NCI-H774 (cell line): ENCODE data around the gene CLRN3.

ENCODE experiments used
- DNase-seq: peaks from one replicate; lab custom pipeline; 2025; lab: John Stamatoyannopoulos, UW

The CLRN3 gene, protein sequence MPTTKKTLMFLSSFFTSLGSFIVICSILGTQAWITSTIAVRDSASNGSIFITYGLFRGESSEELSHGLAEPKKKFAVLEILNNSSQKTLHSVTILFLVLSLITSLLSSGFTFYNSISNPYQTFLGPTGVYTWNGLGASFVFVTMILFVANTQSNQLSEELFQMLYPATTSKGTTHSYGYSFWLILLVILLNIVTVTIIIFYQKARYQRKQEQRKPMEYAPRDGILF

DNA sequence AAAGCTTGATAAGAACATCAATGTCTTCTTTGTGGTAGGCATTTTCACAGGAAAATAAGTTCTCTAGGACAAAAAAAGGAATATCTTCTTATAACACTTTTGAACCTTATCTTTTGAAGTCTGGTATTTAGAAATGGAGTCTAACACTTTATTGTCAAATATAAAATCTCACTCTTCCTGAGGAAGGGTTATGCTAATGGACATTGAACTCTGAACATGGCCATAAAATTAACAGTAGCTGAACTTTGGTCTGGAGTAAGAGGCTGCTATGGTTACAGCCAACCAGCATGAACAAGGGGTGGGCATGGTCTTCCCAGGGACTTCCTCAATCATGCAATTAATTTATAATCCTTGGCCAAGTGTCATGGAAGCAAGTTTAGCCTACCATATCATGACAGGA lies at the start of gene CLRN3:
TSS of gene CLRN3 (minus strand) at position 199 of the 400 bp plus-strand sequence. CDS start at position 42, 157 bp downstream.
- no peak for DNase-seq

DNA sequence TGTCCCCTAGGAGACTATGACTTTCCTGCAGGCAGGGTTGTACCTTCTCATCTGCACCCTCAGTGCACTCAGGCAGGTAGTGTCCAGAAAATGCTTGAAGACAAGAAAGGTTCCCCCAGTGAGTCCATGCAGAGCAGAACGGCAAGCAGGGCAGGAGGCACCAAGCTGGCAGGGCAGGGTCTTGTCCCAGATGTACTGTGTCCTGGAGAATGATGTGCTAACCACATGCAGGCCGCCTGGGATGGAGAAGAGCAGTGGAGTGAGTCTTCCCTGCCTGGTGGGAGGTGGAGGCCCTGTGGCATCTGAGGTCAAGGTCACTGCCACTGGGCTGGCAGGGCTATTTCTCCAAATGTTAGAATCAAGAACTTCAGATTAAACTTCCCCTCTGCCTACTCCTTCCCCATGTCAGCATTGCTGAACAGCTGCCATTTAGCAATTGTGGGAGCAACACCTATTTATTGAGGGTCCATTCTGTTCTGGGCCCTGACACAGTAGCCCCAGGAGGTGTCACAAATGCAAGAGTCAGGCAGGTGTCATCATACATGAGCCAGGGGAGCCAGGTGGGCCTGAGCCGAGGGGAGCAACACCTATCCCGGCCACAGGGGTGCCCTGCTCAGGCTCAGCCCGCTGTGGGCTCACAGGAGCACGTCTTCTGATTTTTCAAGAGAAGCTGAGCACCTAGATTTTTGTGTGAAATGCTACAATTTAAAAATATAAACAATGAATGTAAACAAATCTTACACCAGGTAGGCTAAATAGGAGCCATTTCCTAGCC lies 48.3 kb upstream of the CLRN3 start:
- no peak for DNase-seq

DNA sequence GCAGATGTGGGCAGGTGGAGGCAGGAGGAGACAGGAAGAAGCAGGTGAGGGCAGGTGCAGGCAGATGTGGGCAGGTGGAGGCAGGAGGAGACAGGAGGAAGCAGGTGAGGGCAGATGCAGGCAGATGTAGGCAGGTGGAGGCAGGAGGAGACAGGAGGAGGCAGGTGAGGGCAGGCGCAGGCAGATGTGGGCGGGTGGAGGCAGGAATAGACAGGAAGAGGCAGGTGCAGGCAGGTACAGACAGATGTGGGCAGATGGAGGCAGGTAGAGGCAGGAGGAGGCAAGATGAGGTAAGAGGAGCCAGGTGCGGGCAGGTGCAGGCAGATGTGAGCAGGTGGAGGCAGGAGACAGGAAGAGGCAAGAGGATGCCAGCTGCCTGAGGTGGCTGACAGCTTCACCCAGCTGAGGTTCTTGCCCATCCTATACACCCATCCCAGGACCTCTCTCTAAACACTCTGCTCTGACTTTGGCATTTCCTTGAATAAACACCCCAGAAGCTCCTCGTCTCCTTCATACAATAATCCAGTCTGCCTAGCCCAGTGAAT lies 47.1 kb upstream of the CLRN3 start:
- no peak for DNase-seq

DNA sequence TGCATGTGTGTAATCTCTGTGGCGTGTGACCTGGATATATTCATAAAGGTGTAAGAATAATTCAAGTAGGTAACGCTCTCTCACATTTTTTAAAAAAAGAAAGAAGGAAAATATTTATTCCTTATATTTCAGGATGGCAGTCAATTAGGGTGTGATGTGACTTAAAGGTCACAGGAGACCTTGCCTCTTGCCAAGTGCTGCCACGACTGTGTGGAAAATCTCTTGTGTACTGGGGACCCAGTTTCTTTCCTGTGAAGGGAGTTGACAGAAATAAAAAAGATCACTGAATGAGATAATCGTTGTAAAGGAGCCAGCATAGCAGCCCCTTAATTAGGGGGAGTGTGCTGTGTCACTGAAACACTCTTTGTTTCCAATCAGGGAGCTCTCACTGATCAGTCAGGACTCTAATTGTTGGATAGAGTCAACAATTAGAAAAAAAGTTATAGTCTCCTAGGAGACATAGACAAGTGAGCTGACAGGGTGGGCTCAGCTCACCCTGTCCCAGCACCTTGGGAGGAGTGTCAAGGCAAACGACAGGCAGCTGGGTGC lies 45.2 kb upstream of the CLRN3 start:
- no peak for DNase-seq

DNA sequence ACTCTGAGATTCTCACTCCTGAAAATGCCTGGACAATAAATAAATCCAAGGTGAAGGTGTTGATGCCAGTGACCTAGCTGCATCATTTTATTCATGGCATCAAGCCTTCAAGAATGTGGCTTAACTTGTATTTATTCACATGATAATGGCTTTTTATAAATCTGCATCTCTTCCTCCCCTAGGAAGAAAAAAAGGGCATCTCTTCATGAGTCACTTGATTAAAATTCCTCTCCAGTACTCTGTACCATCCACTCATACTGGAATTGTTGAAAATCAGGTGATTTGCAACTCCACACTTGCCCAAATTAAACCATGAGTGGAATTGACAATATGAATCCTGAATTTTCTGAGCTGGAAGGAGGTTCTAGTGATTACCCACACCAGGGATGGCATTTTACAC lies 44.3 kb upstream of the CLRN3 start:
- no peak for DNase-seq

DNA sequence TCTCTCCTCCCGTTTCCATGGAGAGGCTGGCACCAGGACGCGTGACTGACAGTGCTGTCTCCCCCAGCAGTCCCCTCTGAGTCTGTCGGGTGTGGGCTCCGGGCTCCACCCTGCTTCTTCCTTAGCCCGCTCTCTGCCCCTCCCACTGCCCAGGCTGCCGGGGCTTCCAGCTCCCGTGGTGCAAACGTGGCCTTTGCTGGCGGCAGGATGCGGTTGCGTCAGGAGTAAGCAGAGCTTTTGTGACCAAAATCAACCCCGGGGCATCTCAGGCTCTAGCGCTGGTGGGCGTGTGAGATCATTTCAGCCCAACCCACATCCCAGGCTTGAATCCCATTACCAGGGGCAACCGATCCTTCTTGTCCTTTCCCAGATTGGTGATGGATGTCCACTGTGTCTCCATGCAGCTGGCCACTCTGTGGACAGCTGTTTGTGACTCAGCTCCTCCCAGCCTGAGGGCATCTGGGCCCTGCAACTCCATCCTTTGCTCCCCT lies 42.4 kb upstream of the CLRN3 start:
- no peak for DNase-seq

DNA sequence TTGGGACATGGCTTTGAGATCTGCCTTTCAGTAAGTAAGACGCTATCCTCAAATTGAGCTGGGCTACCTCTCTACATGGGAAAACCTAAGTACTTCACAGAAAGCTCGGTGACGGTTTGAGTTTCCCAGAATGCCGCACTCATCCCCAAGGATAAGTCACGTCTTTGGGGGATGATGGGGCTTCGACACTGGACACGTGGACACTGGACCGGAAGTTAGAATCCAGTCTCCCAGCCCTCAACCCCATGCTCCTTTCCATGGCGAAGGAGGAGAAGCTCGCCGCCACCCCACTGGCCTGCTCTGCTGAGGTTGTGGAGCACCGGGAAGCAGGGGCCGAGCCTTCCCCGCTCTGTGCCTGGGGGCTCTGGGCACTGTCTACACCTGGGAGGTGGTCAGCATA lies 41.6 kb upstream of the CLRN3 start:
- no peak for DNase-seq

DNA sequence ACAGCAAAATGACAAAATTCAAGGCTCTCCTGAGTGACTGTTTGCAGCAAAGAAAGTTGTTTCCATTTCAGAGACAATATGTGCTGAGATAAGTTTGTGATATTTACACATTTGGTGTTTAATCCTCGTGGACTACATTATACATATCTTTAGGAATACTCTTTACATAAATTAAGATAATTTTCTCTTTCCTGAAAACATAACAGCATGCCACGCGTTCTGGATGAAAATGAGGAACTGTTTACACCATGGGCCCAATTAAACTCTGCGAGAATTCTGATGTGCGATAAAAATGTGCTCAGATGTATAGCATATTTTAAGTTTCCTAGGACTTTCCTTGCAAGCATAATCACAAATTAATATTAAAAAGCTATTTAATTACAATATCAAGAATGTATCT lies 40.5 kb upstream of the CLRN3 start:
- DNase-seq: no peak

DNA sequence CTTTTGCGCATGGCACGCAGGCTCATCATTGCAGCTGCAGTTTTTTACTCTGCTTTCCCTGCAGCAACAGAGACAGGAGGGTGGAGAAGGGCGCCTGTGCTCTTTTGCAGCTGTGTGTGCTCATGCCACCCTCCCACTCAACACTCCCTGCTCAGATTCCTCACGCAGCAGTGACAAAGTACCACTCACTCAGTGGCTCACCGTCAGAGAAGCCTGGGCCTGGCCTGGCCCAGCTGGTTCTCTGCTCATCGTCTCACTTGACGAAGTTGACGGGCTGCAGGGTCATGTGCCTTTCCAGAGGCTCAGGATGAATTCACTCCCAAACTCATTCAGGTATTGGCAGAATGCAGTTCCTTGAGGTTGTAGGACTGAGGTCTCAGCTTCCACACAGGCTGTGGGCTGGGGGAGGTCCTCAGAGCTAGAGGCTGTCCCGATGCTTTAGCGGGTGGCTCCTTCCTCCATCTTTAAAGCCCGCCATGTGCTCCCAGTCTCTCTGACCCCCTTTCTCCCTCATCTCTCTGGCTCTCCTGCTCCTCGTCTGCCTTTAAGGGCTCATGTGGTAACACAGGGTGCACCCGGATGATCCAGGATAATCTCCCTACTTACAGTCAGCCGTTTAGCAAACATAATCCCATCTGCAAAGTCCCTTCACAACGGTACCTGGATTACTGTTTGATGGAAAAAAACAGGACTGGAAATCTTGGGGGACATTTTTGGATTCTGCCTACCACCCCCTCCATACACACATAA lies 40.0 kb upstream of the CLRN3 start:
- DNase-seq: no peak

DNA sequence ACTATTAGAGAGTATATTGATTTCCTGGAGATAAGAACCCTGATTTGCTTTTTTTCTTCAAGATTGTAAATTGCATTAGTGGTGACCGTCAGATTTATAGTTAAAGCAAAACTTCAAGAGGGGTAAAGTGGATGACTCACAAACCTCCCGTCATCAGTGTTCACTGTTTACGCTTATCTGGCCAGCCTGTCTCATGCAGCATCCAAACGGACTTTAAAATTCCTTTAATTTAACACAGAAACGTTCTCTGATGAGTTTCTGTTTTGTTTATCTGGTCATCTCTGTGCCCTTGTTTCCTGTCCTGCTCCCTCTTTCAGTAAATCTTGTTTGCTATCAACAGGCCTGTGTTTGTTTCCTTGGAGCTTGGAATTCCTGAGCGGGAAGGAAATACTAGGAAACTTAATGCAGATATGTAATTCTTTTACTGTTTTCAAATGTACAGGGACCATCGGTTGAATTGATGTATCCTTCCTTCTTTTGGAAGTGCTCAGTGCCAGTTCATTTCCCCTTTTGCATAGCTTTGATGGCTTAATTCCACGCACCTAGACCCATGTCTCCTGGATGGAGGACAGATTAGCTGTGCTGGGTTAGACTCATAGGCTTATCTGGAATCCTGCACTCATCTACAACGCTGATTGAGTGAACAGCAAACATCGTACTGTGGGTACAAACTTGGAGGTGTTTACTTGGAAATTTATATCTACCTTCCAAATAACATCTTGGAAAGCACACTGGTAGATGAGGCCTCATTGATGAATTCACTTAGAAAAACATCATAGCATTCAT lies 35.5 kb upstream of the CLRN3 start:
- no peak for DNase-seq

DNA sequence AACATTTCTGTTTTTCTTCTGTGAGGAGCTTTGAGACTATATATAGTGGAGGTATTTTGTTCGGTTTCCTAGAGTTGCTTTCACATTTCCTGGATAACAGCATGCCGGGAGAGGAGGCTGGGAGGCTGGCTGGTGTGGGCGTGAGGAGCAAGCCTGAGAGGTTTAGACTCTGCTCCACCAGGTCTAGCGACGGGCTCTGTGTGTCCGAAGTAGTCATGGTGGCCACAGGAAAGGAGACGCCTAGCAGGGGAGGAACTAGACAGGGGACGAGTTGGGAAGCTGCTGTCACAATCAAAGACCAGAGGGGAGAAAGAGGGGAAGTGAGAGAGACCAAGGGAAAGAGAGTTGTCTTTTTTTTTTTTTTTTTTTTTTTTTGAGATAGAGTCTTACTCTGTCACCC lies 33.7 kb upstream of the CLRN3 start:
- DNase-seq: no peak

DNA sequence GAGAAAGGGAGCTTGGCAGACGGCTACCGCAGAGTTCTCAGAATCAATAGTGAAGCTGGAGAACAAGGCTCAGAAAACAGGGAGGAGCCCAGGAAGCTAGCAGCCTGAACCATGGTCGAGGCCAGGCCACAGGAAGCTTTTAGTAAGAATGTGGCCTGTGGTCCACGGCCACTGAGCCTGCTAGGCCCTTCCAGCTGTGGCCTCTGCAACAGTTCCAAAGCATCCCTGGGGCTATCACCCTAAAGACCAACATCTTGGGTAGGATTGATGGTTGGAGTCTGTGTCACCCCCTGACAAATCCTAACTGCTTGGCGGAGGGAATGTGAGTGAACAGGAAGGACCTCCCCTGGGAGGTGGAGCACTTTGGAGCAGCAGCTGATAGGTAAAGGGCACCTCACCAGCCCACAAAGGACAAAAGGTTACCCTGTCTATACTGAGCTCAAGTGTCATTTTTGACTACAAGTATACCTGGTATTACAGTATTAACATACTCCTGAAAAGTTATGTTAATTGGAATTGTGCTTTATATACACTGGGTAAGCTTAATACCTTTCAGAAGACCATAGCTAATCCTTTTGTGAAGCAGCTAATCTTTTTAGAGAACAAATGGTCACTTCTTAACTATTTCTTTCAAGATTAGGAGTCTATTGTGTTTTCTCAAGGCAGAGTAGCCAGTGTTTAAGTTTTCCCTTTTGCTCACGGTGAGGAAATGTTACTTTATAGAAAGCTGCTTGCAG lies 32.9 kb upstream of the CLRN3 start:
- no peak for DNase-seq

DNA sequence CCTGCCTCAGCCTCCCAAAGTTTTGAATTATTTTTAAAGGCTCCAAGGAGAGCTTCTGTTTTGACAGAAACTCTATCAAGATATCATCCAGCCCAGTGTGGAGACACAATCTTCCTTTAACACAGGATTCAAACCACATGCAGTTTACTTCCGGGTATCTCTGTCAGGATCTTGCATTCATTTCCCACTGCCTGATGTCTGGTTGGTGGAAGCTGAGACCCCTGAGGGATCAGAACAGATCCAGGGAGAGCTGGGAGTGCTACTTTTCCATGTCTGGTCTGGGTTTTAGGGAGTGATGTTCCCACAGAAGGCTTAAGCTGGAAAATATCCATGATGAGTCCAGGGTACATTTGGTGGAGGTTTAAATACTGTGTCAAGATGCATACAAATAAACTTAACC lies 30.9 kb upstream of the CLRN3 start:
- DNase-seq: no peak

DNA sequence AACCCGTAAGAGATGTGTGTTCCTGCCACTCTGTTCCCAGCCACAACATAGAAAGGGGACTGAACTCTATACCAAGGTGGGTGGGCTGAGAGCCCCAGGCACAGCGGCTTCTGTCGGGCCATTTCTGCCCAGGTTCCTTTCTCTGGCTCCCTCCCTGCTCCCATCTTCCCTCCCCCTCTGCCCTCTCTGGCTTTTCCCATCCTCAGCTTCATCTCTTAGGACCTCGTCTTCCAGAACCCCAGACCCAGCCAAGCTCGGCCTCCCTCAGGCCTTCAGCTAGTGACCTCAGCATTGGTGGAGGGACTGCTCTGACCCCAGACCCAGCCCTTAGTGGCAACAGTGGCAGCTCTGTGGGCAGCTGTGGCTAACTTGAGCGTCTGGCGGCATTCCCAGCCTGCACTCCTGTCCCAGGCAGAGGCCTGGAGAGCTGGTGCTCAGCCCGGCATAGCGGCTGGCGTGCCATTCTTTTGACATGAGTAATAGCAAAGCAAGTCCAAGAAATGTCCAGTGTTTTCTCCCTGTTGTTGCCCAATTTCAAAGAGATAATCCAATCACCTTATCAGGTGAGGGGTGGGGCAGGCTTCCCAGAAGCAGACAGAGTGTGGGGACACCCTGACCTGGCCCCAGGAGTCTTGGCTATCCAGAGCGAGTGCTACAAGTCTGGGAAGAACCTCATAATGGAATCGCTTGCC lies 30.1 kb upstream of the CLRN3 start:
- DNase-seq: no peak

DNA sequence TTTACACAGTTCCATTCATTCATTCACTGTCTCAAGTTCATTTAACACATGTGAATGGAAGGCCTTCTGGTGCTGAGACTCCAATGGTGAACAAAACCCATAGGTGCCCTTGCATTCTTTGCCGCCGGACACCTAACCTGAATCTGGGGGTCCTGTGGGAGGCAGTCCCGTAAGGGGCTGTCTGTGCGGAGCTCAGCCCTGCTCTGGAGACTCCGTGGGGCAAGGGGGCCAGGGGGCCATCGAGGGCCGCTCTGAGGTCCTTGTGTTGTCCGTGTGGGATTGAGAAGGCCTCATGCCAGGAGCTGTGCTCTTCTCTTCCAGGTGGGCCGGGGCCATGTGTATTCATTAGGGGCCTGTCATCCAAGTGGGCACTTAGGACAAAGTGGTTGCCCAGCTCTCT lies 29.5 kb upstream of the CLRN3 start:
- no peak for DNase-seq

DNA sequence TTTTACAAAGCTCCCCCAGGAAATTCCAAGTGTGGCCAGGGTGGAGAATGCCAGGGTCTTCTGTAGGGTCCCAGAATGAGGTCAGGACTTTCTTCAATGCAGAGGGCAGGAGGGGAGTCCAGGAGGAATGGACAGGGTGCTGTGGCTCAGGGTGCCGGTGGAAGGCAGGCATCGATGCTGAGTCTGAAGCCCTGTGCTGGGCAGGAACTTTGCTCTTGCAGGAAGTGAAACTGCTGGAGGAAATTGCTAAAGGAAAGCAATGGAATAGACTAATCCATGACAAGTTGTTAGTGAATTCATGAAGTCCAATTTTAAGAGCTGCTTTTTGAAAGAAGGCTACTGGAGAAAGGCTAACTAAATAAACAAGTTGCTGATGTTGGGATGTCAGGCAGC lies 29.0 kb upstream of the CLRN3 start:
- DNase-seq: no peak

DNA sequence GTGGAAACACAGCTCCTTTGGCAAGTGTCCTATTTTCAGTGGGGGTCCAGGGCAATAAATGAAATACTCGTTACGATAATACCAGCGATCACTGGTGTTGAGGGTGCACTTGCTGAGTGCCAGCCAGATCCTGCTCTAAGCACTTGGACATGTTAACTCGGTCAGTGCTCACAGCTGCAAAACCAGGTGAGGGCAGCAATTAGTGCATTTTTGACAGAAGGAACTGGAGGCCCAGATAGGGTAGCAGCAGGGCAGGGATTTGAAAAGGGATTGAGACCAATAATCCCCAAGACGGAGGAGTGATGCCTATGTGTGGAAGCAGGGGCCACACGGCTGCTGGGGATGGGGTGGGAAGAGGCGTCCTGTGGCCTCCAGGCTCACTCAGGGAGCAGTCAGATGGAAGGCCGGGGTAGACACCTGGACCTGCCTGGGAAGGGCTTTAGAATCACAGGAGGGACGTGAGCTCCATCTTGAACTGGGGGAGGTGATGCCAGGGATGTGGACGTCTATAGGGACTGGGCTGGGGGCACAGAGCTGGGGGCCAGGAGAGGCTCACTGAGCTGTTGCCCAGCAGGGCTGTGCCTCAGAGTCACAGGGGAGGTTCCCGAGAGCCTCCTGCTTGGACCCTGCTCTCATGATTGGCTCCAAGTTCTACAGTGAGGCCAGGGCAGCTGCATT lies 28.5 kb upstream of the CLRN3 start:
- no peak for DNase-seq

DNA sequence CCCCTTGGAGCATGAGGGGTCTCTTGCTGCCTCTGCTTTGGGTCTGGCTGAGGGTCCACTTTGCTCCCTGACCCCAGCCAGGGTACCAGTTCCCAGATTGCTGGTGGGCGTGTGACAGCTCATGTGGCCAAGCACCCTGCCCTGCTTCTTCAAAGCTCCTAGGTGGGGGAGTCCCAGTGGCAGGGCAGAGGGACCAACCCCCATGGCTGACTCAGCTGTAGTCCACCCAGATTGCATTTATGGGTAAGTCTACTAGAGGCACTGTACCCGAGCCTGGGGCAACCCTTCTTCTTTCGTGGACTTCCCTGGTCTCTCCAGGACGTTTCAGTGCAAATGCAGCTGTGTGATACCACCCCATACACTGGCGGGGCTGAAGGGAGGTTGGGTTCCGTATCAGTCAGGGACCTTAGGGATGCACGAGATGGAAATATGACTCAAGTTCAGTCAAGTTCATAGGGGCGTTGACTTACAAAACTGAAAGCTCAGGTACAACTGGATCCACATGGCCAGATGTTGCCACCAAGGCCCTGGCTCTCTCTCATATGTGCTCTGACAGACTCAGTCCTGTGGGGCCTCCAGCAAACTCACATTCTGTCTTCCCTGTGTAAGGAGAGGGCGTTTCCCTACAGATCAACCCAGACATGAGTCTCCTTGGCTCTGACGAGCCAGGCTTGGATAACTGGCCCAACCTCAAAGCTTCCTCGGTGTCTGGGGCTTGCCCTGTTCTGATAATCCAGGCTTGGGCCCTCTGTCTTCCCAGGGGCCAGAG lies 27.7 kb upstream of the CLRN3 start:
- no peak for DNase-seq
